ENCODE data around the gene FAM236C. TPM values are rescaled to one million over a fixed set of nuclear protein-coding genes. Genes with fewer than 3 reads are reported as not detected.

FAM236C gene
- total RNA-seq, 4 donors from 2014 or later, result not detected

Other genes with a start within 250 kb of the FAM236C start
- 10 to 100 TPM; 12.4 to 16.1 (median 14.4) TPM for gene PHKA1, start 198.3 kb upstream of the FAM236C start, total RNA-seq
- 1 to 10 TPM in 3 of 4 donors, not detected in 1; 1.7 to 2.8 (median 2.1) TPM for gene DMRTC1B, start 135.7 kb upstream of the FAM236C start, total RNA-seq
- not detected for gene FAM236B, start 130.0 kb upstream of the FAM236C start, total RNA-seq
- not detected for gene FAM236D, start 104.4 kb upstream of the FAM236C start, total RNA-seq
- 10 to 100 TPM in 1 of 4 donors, 1 to 10 TPM in 1, not detected in 2; 2.6 to 11.7 TPM for gene FAM236A, start 25.6 kb downstream of the FAM236C start, total RNA-seq
- under 1 TPM in 2 of 4 donors, not detected in 2; 0.27 to 0.45 TPM for gene DMRTC1, start 31.2 kb downstream of the FAM236C start, total RNA-seq
- gene PABPC1L2B, start 90.3 kb downstream of the FAM236C start, total RNA-seq, result not detected
- not detected for gene PABPC1L2A, start 166.9 kb downstream of the FAM236C start, total RNA-seq